RWPE1 (cell line): ENCODE data around the gene LEPR.

Experiments
- CTCF ChIA-PET: fragments of 350-600 bp; sonication (Branson Sonifier 250); formaldehyde crosslinking; extraction: SDS; loops from one replicate; lab custom pipeline; 2021; lab: Yijun Ruan, JAX
- POLR2A ChIA-PET: fragments of 400-600 bp; formaldehyde crosslinking; extraction: SDS; loops from one replicate; lab custom pipeline; 2020; ENCODE audit warnings: antibody characterized with exemption; ENCODE audit not compliant: low non-redundant PET; lab: Yijun Ruan, JAX
- DNase-seq: peaks from one replicate; pipeline ENCODE4 v3.0.0; 2012; ENCODE audit warnings: low spot score
- H3K27ac ChIP-seq: fragments of 450-650 bp; 2 replicates; pipeline ENCODE4 v1.5.1; 2017
- CTCF ChIP-seq: fragments of 450-650 bp; conservative IDR thresholded peaks from 2 replicates; pipeline ENCODE4 v1.5.1; 2017; ENCODE audit warnings: low read depth, mild to moderate bottlenecking

LEPR gene

GRCh38 chr1:65423884-65424572 is 3.6 kb downstream of the LEPR start:
- no peak overlapping the region for H3K27ac ChIP-seq
- ChIA-PET POLR2A (no interaction called here), CTCF (no interaction called here)
- TF ChIP-seq CTCF: no peak
- DNase-seq: peak; percentile 73

DNA sequence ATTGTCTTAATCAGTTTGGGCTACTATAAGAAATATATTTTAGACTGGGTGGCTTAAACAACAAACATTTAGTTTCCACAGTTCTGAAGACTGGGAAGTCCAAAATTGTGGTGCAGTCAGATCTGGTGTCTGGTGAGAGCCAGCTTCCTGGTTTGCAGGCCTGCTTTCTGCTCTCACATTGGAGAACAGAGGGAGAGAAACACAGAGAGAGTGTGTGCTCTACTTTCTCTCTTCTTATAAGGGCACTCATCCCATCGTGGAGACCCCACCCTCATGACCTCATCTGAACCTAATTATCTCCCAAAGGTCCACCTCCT is 4.1 kb downstream of the LEPR start:
- CTCF ChIA-PET: no interaction called here
- no peak for DNase-seq
- POLR2A ChIA-PET: interaction anchor here (0.6 kb wide), 1 partner anchor 1436 kb away, joined by 3 read pairs; no protein-coding TSS in a partner anchor
- H3K27ac ChIP-seq: no peak overlapping the region; the same call in 1 of the 2 replicates
- TF ChIP-seq CTCF: no peak

GRCh38 chr1:65425006-65425405 is 4.5 kb downstream of the LEPR start:
- no peak for DNase-seq
- H3K27ac ChIP-seq: no peak overlapping the region
- TF ChIP-seq CTCF: no peak
- CTCF ChIA-PET: no interaction called here
- POLR2A ChIA-PET: interaction anchor here (0.6 kb wide), 1 partner anchor 1436 kb away, joined by 3 read pairs; no protein-coding TSS in a partner anchor

DNA sequence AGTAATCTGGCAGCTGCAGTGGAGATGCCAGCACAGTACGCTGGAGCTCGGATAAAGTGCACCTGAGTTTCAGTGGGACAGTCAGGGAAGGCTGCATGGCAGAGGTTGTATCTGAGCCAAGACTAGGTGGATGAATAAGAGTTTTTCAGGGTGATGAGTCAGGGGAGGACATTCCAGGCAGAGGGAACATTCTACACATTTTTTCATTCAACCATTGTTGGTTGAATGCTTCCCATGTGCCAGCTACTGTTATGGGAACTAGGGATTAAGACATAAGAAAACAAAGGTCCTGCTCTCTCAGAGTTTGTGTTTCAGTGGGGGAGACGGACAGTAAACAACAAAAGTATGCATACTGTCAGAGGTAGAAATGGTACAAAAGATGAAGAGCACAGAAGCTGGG is 5.2 kb downstream of the LEPR start:
- ChIA-PET CTCF (interaction anchor here (0.8 kb wide), 1 partner anchor 34 kb away, joined by 4 read pairs; no protein-coding TSS in a partner anchor), POLR2A (no interaction called here)
- peak overlapping the region; percentile 67 for H3K27ac ChIP-seq
- DNase-seq: peak; percentile 78
- no peak for TF ChIP-seq CTCF

DNA sequence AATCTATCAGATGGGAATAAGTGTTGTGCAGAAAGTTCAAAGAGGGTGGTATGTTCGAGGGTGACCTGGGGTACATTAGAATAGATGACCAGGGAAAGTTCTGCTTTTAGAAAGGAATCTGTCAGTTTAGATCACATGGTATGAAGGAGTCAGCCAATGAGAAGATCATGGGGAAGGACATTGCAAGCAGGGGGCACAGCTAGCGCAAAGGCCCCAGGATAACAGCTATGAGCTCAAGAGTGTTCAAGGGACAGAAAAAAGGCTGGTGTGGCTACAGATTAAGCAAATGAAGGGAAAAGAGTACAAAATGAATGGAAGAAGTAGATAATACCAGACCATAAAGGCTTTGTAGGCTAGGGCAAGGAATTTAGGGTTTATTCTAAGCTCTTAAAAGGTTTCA is 8.6 kb downstream of the LEPR start:
- no peak for DNase-seq
- no peak overlapping the region for H3K27ac ChIP-seq
- no peak for TF ChIP-seq CTCF
- ChIA-PET POLR2A (no interaction called here), CTCF (no interaction called here)

DNA sequence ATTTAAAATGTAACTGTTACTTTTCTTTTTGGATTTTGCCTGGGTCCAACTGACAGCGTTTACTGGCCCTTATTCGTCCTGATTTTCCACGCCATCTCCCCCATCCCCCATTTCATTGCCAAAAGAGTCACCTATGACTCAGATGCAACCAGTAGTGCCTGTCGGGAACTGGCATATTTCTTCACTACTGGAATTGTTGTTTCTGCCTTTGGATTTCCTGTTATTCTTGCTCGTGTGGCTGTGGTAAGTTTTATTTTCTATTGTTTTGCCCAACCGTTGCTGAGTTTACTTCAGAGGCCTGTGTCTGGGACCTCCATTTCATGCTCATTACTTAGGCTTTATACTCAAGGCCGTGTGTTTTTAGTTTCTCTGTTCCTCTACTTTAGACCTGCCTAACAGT is 9.3 kb downstream of the LEPR start:
- POLR2A ChIA-PET: no interaction called here
- H3K27ac ChIP-seq: no peak overlapping the region
- DNase-seq: peak; percentile 83
- CTCF ChIA-PET: interaction anchor here (0.7 kb wide), 1 partner anchor 61 kb away, joined by 3 read pairs; no protein-coding TSS in a partner anchor
- no peak for TF ChIP-seq CTCF
